ENCODE measurements around the gene PTRH1.

Gene PTRH1

DNA sequence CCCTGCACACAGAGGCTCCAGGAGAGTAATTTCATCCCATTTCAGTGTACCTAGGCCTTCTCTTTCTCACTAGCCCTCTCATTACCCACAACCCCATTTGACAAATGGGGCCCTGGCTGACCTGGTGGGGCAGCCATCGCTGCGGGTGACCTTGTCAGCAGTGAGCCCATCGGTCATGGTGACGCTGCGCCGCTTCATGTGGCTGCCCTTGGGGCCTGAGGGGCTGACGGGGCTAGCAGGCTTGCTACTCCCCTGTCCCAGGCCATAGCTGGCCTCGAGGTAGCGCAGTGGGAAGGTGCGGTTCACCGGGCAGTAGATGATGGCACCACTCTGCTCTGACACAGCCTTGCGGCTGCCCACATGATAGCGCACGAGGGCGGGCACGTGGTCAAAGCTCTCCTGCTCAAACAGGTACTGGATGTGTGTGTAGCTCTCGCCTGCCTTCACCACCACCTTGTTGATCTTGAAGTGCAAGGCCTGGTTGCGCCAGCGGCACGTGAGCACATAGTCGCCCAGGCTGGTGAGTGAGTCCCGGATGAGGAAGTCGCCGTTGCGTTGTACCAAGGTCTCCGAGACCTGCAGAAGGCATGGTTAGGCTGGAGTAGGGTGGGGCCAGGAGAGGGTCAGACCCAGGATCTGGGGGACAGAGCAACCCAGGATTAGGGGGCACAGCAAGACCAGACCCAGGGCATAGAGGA is 33.8 kb upstream of the PTRH1 start:
- H3K27ac ChIP-seq = no peak overlapping the region

DNA sequence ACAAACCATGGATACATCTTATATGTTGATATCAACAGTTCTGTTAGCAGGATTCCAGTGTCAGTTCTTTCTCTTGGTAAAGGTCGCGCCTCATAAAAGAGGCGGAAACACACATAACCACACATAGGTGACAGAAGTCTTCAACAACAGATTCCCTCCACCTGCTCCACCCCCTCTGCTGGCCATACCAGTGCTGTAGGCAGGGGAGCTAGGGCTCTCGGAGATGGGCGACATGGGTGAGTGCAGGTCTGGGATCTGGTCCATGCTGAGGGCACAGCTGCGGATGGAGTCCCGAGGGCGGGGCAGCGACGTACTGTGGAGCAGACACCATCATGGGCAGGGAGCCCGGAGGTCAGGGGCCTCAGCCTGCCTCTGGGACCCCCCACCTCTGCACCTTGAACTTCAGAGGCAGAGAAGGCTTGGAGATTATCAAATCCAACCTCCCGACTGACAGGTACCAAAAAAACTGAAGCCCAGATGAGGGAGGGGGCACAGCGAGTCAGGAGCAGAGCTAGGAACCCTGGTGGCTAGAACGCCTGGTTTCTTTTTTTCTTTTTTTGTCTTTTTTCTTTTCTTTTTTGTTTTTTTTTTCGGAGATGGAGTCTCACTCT is 31.6 kb upstream of the PTRH1 start:
- TF ChIP-seq, protein P1, sequence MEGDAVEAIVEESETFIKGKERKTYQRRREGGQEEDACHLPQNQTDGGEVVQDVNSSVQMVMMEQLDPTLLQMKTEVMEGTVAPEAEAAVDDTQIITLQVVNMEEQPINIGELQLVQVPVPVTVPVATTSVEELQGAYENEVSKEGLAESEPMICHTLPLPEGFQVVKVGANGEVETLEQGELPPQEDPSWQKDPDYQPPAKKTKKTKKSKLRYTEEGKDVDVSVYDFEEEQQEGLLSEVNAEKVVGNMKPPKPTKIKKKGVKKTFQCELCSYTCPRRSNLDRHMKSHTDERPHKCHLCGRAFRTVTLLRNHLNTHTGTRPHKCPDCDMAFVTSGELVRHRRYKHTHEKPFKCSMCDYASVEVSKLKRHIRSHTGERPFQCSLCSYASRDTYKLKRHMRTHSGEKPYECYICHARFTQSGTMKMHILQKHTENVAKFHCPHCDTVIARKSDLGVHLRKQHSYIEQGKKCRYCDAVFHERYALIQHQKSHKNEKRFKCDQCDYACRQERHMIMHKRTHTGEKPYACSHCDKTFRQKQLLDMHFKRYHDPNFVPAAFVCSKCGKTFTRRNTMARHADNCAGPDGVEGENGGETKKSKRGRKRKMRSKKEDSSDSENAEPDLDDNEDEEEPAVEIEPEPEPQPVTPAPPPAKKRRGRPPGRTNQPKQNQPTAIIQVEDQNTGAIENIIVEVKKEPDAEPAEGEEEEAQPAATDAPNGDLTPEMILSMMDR (conservative IDR thresholded peaks at IDR 0.05) = no peak
- H3K27ac ChIP-seq = no peak overlapping the region

More for the DNA sequence above, 33.8 kb upstream of the PTRH1 start:
- TF ChIP-seq, protein P1 (conservative IDR thresholded peaks at IDR 0.05) = no peak

DNA sequence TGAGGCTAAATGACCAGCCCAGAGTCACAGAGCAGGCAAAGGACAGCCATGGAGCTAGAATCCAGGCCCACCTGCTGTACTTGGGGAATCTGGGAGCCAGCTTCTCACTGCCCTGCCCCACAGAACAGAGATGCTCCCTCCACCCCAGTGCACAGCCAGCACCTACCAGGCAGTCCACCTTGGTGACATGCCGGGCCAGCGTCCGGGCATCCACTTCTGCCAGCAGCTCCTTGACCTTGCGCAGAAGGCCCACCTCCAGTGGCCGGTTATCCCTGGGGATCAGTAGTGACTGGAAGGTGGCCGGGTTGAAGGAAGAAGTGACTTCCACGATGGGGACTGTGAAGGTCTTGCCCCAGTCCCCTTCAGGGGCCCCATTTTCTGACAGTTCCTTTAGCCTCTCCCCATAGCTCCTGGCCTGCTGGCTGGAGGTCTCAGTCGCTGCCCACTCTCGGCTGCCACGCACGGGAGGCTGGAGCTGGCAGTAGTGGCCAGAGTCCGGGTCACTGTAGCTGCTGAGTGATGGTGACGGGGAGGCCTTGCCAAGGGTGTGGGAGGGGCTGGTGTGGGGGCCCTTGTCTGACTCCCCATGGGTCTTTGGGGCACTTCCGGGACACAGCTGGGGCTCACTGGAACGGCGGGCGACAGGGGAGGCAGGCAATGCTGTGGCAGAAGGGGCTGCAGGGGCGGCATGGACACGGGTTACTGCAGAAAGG is 29.1 kb upstream of the PTRH1 start:
- H3K27ac ChIP-seq = no peak overlapping the region
- TF ChIP-seq, protein P1 (conservative IDR thresholded peaks at IDR 0.05) = no peak

DNA sequence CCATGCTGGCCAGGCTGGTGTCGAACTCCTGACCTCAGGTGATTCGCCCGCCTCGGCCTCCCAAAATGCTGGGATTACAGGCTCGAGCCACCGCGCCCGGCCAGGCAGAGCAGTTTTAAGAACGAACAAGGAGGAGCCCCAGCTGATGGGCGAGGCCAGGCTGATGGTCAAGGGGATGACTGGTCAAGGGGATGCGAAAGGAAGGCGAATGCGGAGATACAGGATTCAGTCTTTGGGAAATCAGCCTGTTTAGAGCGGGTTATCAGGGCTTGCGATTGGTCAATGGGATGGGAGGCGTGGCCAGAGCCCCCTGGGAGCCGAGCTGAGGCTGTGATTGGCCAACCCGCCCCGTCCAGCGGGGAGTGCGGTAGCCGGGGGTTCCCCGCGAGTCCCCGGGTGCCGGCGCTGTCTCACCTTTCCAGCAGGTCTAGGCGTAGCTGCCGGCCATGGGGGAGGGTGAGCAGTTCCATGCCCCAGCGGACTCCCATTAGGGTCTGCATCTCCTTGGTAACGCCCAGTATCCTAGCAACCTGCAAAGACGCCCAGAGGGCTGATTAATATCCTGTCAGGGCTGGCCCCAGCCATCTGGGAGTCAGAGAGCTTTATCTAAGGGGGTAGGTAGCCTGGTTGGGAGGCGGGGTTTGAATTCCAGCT is 27.1 kb upstream of the PTRH1 start:
- no peak overlapping the region for H3K27ac ChIP-seq
- TF ChIP-seq, protein P1 (conservative IDR thresholded peaks at IDR 0.05) = no peak

DNA sequence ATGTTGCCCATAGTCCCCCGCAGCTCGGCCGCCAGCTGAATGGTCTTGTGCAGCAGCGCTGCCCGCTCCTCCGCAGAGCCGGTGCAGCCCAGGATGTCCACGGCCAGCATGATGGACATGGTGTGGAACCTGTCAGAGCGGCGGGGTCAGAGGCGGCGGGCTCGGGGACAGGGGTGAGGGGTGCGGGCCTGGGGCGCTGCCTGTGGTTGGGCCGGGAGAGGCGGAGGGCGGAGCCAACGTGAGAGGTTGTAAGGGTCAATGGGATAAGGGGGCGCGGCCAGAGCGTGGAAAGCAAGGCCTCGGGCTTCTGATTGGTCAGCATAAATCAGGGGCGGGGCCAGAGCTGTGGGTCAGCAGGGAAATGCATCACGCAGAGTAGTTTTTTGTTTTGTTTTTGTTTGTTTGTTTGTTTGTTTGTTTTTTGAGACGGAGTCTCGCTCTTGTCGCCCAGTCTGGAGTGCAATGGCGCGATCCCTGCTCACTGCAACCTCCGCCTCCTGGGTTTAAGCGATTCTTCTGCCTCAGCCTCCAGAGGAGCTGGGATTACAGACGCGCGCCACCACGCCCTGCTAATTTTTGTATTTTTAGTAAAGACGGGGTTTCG is 26.5 kb upstream of the PTRH1 start:
- TF ChIP-seq, protein P1 (conservative IDR thresholded peaks at IDR 0.05) = no peak
- no peak overlapping the region for H3K27ac ChIP-seq

DNA sequence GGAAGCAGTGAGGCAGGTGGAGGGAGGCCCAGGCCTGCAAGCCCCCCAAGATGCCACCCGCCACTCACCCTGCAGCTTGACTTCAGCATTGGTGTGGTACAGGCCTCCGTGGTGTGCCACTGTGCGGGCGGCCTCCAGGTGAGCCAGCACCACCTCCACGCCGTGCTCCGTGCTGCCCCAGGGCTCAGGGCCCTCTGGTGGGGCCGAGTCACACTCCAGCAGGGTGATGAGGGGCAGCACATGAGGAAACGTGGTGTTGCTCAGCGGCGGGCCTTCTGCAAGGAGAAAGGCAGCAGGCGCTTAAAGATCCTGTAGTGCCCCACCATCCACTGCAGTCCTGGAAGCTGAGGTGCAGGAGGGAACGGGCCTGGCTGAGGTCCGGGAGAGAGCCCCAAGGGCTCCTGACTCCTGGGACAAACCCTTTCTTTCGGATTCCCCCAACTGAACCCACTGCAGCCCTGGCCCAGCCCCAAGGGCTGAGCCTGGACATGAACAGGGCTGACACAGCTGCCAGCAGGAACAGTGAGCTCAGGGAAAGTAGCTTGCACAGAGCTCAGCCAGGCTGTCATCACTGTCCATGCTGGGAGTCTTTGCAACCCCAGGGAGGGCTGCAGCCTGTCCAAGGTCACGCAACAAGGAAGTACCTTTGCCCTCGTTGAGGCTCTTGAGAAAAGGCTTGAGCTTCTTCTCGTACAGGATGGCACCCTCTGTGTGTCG is 24.3 kb upstream of the PTRH1 start:
- no peak overlapping the region for H3K27ac ChIP-seq
- TF ChIP-seq, protein P1 (conservative IDR thresholded peaks at IDR 0.05) = no peak

Data from VCaP (cell line).